HuH-7 (cell line): Measurements from ENCODE around the gene FEM1A.
A peak's percentile ranks its signal among the peaks of the same experiment; 100 is the strongest.
"Not testable (repeated sequence)": the region's sequence is repeated elsewhere in the genome, so short reads cannot be mapped to it uniquely, and the experiment has no call there.

Experiments used
- DNase-seq: peaks from one replicate; pipeline ENCODE4 v3.0.0; 2011; ENCODE audit warnings: low spot score

FEM1A gene

GRCh38 chr19:4791183-4792018, at the start of gene FEM1A:
Gene FEM1A, plus strand, starts transcription at chr19:4791734. Its CDS starts 121 bp downstream, at chr19:4791855.
- peak; percentile 93 for DNase-seq

- DNase-seq, result no peak
These were observed 48.5 kb upstream of the FEM1A start for GRCh38 chr19:4742723-4743646.

DNA sequence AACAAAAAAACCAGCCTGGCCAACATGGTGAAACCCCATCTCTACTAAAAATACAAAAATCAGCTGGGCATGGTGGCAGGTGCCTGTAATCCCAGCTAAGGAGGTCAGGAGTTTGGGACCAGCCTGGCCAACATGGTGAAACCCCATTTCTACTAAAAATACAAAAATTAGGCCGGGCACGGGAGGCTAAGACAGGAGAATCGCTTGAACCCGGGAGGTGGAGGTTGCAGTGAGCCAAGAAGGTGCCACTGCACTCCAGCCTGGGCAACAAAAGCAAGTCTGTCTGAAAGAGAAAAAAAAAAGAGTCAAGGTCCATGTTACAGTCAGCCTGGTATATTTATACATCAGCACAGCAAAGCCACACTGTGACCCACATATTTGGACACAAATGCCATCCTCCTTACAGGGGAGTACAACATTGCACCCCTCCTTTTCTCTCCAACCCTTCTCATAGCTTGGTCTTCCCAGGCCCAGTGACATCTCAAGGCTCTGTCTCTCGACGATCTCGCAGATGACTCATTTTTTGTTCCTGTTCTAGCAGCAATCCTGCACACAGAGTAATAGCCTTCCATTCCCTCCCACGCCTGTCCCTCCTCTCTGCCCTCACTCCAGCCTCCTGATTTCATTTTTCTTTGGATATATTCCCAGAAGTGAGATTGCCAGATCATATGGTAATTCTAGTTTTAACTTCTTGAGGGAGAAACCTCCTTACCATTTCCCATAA, 46.9 kb upstream of the FEM1A start:
- DNase-seq, result no peak

- DNase-seq, result not testable (repeated sequence)
These were observed 46.4 kb upstream of the FEM1A start for GRCh38 chr19:4745175-4745574.

DNA sequence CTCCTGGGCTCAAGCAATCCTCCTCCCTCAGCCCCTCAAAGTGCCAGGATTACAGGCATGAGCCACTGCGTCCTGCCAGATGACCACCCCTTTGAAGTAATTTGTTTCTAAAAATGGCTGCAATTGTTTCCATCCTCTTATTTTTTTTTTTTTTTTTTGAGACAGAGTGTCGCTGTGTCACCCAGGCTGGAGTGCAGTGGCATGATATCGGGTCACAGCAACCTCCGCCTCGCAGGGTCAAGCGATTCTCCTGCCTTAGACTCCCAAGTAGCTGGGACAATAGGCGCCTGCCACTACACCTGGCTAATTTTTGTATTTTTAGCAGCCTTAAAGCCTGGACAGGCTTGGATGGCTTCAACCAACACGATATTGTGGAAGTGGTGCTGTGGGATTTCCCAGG, 45.5 kb upstream of the FEM1A start:
- DNase-seq, result no peak

- no peak for DNase-seq
These were observed 43.3 kb upstream of the FEM1A start for GRCh38 chr19:4748185-4748584.

DNA sequence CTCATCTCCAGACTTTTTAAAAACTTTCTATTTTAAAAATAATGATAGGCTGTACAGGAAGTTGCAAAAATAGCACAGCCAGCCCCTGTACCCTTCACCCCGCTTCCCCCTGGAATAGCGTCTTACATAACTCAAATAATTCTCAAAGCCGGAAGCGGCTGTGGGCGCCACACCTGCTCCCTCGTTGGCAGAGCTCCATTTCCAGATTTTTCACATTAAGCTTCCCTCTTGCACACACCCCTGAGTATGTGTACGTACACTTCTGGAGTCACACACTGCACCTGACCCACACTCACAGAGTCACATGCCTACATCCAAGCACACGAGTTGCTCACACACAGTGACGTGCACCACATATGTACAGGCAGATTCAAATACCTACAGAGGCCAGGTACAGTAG, 42.9 kb upstream of the FEM1A start:
- no peak for DNase-seq

DNA sequence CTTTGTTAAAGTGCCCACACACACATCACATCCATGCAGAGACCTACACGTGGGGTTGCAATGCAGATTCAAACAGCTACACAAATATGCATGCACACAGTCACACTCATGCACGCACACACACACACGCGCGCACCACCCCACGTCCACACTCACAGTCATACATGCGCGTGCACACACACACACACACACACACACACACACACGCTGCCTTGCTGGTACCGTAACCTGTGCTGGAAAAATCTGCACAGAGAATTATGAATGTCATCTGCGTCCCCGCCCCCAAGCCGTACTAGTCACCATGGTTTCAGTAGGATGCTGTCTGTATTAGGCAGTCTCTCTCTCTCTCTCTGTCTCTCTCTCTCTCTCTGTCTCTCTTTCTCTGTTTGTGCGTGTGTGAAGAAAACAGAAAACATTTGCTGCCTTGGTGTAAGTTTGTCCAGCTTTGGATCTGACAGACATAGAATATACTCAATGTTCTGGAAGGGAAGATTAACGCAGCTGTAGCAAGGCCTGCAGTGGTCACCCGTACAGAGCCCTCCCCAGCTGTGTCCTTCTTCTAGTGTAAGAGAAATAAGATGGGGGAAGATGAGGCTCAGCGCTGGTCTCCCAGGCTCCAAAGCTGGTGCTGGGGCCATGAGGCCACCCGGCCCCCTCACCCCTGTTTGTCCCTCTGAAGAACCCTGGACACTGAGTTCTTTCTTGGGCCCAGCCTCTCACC, 41.5 kb upstream of the FEM1A start:
- no peak for DNase-seq

- no peak for DNase-seq
These were observed 37.3 kb upstream of the FEM1A start for GRCh38 chr19:4754248-4754647.

- DNase-seq, result no peak
These were observed 36.1 kb upstream of the FEM1A start for GRCh38 chr19:4755459-4755858.

DNA sequence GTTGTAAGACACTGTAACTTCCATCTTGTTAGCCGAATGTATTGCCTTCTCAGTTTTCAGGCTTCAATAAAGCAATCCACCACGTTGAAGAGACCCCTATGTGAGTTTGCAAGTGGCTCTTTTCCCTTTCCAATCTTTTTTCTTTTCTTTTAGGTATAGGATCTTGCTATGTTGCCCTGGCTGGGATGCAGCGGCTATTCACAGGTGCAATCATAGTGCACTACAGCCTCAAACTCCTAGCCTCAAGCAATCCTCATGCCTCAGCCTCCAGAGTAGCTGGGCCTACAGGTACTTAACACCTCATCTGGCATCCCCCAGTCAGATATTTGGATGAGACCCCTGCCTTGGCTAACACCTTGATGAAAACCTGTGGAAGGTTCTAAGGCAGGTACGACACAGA, 33.5 kb upstream of the FEM1A start:
- DNase-seq, result no peak

- DNase-seq, result no peak
These were observed 32.9 kb upstream of the FEM1A start for GRCh38 chr19:4758659-4759058.

GRCh38 chr19:4759388-4760284, 31.9 kb upstream of the FEM1A start:
- DNase-seq, result peak; percentile 96

GRCh38 chr19:4760285-4760650, 31.3 kb upstream of the FEM1A start:
- DNase-seq, result no peak

GRCh38 chr19:4763021-4763420, 28.5 kb upstream of the FEM1A start:
- DNase-seq, result no peak

DNA sequence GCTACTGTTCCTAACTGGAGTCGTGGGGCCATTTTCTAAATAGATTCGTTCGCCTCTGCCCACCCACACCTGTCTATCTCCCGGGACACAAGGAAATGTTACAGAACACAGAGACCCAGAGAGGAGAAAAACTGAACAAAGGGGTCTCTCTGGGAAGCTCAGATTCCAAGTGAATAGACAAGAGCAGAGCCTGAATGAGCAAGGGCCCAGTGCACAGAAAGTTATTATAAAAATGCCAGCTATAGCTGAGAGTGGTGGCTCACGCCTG, 27.2 kb upstream of the FEM1A start:
- DNase-seq, result no peak

GRCh38 chr19:4768934-4769777, 22.4 kb upstream of the FEM1A start:
- peak; percentile 71 for DNase-seq

DNA sequence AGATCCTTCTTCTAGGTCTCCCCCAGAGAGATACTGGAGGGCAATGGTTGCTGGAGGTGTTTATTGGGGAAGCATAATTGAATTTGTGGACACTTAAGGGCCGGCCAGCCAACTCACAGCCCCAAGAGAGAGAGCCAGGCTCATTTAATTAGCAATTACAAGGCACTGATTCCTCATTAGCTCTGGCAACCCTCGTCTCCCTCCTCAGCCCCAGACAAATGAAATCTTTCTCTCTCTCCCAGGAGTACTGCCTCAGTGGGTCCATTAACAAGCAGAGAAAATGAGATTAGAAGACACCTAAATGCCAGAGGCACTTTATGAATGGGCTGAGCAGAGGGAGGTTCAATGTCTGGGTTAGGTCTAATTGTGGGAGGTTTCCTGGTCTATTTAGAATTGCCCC, 19.0 kb upstream of the FEM1A start:
- DNase-seq, result no peak

- DNase-seq, result no peak
These were observed 18.4 kb upstream of the FEM1A start for GRCh38 chr19:4773047-4773640.

GRCh38 chr19:4774136-4774535, 17.4 kb upstream of the FEM1A start:
- DNase-seq, result no peak
